Stomach (tissue), 4 donors: ENCODE results near the gene SENP8.

Experiments
- EP300 ChIP-seq: sonication (generic); formaldehyde crosslinking; IDR thresholded peaks from one replicate; pipeline ENCODE4 v1.6.1; 2017; ENCODE audit warnings: antibody characterized with exemption
- POLR2A ChIP-seq, 4 donors: fragments of 450-650 bp; IDR thresholded peaks; one replicate each; pipeline ENCODE4 v1.6.1; 2016; ENCODE audit warnings: antibody characterized with exemption in 4 of 4, control low read depth in 2 of 4, mild to moderate bottlenecking in 1 of 4, moderate library complexity in 1 of 4
- POLR2AphosphoS5 ChIP-seq, 3 donors: sonication (generic); formaldehyde crosslinking; IDR thresholded peaks; one replicate each; pipeline ENCODE4 v1.6.1; 2016; ENCODE audit warnings: antibody characterized with exemption in 3 of 3
- TF ChIP-seq, protein P1 (sequence below), 7 experiments: fragments of 450-650 bp in 4 of 7; fragments of 200-600 bp in 3 of 7; sonication (generic) in 3 of 7; IDR thresholded peaks; one replicate each; pipeline ENCODE4 v1.5.1; 2016 to 2019; ENCODE audit warnings: antibody characterized with exemption in 7 of 7, control low read depth in 2 of 7, mild to moderate bottlenecking in 1 of 7

- TF ChIP-seq EP300: no peak
- no peak for TF ChIP-seq POLR2A (IDR thresholded peaks at IDR 0.05)
- TF ChIP-seq, protein P1, sequence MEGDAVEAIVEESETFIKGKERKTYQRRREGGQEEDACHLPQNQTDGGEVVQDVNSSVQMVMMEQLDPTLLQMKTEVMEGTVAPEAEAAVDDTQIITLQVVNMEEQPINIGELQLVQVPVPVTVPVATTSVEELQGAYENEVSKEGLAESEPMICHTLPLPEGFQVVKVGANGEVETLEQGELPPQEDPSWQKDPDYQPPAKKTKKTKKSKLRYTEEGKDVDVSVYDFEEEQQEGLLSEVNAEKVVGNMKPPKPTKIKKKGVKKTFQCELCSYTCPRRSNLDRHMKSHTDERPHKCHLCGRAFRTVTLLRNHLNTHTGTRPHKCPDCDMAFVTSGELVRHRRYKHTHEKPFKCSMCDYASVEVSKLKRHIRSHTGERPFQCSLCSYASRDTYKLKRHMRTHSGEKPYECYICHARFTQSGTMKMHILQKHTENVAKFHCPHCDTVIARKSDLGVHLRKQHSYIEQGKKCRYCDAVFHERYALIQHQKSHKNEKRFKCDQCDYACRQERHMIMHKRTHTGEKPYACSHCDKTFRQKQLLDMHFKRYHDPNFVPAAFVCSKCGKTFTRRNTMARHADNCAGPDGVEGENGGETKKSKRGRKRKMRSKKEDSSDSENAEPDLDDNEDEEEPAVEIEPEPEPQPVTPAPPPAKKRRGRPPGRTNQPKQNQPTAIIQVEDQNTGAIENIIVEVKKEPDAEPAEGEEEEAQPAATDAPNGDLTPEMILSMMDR (IDR thresholded peaks at IDR 0.05): no peak
- TF ChIP-seq POLR2AphosphoS5 (IDR thresholded peaks at IDR 0.05): no peak
These were observed 12.1 kb downstream of the SENP8 start for GRCh38 chr15:72130272-72130671.
